Measurements from ENCODE around the gene ZNF526.

Gene ZNF526, protein sequence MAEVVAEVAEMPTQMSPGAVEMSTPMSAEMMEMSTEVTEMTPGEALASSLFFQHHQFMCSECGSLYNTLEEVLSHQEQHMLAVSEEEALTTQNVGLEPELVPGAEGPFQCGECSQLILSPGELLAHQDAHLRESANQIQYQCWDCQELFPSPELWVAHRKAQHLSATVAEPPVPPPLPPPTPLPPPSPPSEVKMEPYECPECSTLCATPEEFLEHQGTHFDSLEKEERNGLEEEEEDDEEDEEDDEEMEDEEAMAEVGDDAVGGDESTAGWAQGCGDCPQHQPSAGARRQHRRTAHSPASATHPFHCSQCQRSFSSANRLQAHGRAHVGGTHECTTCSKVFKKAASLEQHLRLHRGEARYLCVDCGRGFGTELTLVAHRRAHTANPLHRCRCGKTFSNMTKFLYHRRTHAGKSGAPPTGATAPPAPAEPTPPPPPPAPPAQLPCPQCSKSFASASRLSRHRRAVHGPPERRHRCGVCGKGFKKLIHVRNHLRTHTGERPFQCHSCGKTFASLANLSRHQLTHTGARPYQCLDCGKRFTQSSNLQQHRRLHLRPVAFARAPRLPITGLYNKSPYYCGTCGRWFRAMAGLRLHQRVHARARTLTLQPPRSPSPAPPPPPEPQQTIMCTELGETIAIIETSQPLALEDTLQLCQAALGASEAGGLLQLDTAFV

DNA sequence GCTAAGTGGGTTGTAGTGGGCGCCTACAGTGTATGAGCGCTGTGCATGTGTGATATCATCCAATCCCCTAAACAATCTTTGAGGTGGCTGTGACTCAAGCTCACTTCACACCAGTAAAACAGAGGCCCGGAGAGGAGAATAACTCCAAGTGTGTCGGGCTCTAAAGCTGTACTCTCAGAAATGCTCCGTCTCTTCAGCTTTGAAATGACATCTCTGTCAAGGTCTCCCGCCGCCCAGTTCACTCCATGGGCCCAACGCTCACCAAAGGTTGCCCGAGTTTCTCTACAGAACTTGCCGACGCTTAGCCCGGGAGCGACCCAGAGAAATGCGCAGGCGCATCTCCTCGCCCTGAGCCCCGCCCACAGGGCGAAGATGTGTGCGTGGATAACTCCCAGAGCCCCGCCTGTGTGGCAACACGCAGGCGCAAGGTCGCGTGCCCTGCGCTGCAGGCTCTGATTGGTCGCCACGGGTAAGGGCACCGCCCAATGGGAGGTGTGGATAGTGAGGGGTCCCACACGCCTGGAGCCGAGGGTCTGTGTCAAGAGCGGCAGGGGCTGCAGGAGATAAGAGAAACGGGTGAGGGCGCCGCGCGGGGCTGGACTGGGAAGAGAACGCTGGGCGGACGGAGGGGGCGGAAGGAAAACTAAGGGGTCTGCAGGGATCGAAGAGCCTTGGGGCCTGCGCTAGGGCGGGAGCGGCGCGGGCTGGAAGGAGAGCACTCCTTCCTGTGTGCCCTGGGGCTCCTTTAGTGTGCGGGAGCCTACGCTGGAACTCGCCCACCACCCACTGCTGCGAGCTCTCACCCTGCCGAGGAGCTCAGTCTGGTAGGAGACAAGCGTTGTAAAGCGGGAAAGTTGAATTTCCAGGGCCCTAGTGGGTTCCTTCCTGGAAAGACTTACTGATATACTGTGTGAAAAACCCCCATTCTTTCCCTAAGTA, at the start of gene ZNF526:
Gene ZNF526, plus strand, starts transcription at position 501 of the 939 bp plus-strand sequence. CDS start 4,092 bp downstream, outside the sequence.
- DNase-seq = peak; percentile 91 to 97

DNA sequence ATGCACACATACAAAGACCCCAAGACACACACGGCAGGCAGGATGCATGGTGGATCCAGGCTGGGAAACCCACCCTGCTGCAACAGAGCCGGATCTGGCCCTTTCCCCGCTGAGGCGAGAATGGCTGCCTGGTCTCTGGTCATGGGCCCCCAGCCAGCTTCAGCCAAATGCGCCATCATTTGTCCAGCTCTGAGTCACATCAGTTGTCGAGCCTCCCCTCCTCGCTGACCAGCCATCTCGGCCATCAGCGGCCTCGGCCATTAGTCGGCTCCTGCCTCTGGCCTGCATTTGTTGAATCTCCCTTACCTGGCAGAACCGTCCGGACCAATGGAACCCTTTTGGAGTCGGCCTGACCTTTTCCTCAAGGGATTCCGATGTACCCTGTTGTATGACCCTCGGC, 49.4 kb upstream of the ZNF526 start:
- no peak for DNase-seq

DNA sequence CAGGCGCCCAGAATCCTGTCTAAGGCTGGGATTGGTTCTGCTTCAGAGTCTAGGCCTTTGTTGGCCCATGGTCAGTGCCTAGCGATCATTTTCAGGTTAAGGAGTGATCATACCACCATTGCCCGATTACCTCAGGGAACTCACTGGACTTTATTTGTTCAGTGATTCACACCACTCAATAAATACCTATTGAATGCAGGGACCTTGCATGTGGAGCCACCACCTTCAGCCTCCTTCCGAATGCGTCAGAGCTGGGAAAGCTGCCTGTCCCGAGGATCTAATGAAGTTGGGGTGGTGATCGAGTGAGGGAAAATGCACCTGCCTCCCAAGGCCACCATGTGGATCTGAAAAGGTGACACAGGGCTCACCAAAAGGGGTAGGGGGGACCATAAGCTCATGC, 47.9 kb upstream of the ZNF526 start:
- no peak for DNase-seq

DNA sequence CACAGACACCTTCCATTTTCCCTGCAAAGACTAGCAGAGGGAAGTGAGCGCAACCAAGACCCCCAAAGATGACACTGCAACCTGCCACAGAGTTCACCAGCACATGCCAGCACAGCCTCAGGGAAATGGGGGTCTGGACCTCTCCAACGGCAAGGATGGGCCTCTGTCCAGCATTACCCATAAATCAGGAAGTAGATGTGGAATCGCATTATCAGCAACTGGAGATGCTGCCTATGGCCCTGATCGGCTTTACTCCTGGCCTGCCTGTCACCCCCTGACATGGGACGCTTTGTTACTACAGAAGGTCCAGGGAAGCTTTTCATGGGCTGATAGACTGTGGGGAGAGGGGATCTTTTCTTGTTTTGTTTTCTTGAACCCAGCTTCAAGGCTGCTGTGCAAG, 46.4 kb upstream of the ZNF526 start:
- no peak for DNase-seq

DNA sequence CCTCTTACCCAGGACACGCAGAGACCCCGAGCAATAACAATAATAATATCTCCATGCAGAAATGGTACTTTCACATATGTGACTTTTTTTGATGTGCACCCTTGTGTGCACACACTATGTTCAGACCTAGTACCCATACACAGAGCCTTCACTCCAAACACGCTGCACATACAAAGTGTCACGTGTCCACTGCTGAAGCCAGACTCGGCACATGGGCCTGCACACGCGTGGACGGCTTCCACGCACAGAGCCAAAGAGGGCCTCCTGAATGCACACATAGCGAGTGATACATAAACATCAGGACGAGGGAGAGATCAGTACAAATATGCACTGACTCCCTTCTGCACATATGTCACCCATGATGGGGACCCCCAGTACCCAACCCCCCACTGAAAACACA, 45.9 kb upstream of the ZNF526 start:
- DNase-seq = no peak

DNA sequence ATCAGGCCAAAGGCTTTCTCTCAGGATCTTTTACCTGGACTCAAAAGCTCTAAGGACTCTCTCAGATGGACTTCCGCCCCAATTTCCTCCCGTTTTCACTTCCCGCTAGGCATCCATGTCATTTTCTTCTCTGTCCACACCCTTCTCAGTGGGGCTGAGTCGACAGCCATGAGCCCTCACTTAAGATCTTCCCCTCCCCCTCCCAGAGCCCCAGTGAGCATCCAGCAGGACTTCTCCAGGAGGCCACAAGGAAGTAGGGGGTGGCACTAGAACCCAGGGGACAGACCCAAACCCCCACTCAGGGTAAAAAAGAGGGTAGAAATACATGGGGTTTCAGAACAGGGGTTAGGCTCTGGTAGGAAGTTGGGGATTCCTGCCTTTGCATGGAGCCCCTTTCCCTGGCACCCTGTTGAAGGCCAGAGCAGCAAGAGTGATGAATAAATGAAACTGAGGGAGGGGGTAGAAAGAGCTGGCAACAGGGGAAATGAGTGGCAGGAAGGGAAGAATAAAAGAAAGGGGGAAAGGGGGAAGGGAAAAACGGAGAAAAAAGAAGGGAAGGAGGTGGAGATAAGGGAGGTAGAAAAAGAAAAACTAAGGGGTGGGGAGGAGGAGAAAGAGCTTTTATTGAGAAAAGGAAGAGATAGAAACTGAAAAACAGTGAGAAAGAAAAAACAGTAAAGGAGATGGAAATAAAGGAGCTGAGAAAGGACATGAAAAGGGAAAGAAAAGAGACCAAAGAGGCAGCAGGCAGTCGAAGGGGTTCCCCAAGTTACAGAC, 45.0 kb upstream of the ZNF526 start:
- DNase-seq = no peak

DNA sequence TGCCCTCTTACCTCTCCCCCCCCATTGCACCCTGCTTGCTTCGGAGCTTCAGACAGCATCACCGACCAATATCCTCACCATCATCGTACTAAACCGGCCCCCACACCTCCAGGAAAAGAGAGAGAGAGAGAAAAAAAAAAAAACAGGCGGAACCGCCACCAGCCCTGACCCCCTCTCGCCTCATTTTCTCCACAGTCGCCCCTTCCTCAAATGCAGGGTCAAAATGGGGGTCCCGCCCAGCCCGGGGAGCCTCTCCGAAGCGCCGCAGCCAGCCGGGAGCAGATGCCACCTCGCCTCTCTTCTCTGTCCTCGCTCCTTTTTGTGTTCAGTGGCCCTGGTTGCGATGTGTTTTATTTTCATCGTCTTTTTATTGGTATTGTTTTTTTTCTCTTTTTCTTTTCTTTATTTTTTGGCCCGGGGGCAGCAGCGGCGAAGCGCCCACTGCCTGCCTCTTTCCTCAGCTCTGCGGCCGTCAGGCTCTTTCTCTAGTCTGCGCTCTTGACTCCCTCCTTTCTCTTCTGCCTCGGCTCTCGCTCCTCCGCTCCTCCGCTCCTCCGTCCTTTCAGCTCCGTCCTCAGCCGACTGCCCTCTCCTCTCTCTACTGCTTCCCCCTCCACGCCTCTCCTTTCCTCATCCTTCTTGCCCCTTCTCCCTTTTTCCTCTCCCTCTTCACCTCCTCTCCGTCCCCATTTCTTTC, 44.0 kb upstream of the ZNF526 start:
- DNase-seq = peak; percentile 12 to 33

DNA sequence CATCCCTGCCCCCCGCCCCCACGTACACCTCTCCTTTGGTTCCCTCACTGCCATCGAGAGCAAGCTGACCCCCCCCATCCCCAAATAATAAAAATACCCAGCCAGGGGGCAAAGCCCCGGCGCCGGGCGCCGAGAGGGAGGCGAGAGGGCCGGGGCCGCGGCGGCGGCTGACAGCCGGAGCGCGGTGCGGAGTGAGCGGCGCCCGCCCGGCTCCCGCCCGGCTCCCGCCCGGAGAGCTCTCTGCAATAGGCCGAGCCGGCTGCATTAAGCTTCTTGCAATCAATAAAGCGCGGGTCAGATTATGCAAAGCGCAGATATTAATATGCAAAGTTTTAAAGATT, 43.5 kb upstream of the ZNF526 start:
- no peak for DNase-seq

DNA sequence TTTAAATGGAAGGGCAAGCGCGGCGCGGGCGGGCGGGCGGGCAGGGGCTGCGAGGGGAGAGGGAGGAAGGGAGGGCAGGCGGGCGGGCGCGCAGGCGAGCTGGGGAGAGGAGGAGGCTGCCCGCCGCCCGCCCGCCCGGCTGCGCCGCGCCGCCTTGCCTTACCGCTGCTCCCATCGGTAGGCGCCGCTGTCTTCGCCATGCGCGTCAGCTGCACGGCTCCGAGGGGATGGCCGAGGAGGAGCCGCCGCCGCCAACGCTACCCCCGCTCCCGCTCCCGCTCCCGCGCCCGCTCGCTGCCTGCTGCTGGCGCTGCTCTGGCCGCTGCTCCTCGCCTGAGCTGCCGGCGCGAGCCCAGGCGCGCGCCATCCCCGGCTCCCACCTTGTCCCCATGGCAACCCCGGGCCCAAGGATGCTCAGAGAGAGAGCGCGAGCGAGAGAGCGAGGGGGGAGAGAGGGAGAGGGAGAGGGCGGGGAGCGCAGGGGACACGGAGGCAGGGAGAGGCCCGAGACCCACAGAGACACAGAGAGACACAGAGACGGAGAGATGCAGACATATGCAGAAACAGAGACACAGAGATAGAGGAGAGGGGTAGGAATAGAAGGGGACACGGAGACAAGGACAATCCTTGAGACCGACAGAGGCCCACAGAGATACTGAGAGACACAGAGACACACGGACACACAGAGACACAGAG, 43.0 kb upstream of the ZNF526 start:
- peak; percentile 60 to 62 for DNase-seq

DNA sequence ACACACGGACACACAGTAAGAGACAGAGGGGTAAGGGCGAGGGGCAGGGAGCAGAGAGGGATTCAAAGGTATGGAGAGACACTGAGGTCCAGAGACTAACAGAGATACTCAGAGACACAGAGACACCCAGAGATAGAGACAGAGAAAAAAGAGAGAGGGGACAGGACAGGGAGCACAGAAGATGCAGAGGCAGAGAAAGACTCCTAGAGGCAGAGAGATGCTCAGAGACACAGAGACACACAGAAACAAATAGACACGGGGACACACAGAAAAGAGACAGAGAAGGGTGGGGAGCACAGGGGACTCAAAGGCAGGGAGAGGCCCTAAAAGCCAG, 42.5 kb upstream of the ZNF526 start:
- no peak for DNase-seq

DNA sequence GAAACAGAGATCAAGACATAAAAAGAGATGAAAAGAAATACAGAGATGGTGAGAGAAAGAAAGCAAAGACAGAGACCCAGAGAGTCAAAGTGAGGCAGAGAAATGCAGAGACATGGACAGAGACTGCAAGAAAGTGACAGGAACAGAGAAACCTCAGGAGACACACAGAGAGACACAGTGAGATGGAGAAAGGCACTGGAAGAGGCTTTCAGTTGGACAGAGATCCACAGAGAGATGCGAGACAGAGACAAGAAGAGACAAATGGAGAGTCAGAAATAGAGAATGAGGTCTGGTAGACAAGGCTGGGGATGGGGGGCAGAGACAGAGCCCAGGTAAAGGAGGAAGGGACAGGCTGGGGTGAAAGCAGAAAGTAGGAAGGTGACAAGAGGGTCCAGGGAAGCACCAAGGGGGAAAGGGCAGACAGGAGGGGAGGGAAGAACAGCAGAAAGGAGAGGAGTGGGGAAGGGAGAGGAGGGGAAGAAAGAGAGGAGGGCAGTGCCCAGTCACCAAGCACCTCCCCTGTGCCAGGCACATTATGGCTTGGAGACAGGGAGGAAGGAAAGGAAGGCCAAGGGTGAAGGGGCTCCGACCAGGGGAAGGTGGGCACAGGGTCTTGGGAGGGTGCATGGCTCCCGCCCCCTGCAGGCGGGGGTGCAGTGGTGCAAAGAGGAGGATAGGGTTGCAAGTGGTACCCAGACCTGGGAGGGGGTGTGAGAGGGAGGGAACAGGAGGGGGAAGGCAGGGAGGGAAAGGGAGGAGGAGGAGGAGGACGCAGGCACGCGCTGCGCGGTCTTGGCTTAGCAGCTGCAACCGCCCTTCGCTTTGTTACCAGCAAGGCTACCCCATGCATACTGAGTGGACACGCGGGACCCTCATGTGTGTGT, 41.1 kb upstream of the ZNF526 start:
- DNase-seq = no peak

DNA sequence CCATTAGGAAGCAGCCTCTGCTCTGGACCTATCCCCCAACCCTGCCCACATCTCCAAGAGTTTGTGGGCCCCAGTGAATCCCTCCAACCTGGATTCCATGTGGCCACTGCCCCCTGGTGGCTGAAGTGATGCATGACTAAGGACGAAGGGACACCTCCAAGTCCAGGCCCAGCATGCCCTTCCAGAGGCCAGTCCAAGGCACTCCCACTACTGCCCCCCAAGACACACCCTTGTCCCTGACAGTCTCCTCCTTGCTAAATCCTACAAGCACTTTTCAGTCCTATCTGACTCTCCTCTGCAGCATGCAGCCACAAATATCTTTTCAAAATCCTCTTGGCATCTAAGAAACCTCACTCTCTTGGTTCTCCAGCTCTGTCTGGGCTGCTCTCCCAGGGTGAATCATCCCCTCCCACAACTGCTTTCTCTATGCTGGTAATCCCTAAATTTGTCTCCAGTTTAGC, 35.7 kb upstream of the ZNF526 start:
- DNase-seq = peak; percentile 54 to 62

DNA sequence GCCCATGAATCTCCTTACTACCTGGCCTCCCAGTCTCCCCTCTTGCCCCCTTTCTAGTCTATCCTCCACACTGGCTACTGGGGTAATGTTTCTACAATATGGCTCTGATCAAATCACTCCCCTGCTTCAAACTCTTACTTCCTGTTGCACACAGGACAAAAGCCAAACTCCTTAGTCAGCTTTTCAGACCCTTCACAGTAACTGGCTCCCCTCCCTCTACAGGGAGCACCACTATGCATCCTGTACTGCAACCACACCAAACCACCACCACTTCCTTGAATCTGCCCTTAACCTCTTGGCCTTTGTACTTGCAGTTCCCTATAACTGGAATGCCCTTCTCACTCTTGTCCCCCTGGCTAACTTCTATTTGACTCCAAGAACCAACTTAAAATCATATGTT, 34.8 kb upstream of the ZNF526 start:
- peak in 1 of 2 donors; percentile 6 for DNase-seq

DNA sequence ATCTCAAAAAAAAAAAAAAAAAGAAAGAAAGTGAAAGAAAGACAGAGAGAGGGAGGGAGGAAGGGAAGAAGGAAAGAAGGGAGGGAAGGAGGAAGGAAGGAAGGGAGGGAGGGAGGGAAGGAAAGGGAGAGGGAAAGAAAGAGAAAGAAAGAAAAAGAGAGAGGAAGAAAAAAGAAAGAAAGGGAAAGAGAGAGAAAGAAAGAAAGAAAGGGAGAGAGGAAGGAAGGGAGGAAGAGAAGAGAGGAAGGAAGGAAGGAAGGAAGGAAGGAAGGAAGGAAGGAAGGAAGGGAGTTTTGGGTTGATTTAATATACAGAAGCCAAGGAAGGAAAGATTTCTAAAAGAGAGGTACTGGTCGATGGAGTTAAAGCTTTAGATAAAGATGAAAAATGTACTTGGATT, 31.4 kb upstream of the ZNF526 start:
- no peak for DNase-seq

DNA sequence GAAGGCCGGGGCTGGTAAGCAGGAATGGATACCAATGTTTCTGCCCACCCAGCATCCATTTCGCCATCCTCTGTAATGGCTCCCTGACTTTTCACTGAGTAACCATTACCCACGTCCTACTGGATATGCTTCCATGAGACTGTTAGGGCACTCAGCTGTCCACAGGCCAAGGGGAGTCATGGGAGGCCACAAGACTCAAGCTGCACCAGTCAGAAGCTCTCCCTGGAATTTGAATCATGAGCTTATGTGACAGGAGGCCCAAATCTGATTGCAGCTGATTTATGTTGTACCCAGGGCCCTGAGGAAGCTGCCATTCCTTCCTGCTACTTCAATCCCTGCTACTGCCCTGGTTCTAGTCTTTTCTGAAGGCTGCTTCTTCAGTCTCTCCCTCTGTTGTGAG, 31.0 kb upstream of the ZNF526 start:
- no peak for DNase-seq

DNA sequence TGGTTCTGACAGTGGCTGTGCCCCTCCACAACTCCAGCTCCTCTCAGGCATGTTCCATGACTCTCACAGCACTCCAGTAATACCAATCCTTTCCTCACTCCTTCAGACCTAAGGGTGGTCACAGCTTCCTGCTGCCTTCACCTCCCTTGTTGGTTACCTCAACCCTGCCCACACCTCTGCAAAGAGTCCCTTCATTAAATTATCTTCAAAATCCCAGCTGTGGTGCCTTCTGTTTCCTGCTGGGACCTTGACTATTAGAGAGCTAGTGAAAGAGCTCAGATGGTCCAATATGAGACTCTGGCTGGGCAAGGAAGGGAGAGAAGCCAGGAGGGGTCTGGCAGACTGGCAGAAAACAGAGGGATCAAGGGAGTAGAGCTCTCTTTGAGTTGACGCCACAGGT, 28.8 kb upstream of the ZNF526 start:
- DNase-seq = no peak

DNA sequence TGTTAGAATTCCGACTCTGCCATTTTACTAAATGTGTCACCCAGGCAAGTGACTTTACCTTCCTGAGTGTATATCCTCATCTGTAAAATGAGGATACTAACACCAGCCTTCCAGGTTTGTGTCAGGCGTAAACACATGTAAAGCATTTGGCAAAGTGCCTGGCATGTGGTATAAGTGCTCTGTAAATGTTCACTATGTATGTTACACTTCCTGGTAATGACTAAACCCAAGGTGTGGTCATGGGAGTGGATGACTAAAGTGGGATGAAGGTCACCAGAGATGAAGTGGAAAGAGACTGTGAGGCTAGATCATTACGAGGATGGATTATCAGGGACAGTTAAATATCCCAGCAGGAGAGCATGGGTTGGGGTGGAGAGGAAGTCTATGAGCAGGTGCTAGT, 28.3 kb upstream of the ZNF526 start:
- no peak for DNase-seq

DNA sequence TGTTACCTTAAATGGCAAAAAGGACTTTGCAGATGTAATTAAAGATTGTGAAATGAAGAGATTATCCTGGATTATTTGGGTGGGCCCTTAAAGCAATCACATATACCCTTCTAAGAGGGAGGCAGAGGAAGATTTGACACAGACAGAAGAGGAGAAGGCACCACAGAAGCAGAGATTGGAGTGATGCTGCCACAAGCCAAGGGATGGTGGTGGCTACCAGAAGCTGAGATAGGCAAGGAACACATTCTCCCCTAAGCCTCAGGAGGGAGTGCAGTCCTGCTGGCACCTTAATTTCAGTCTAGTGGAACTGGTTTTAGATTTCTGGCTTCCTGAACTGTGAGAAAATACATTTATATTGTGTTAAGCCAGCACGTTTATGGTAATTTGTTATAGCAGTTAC, 26.8 kb upstream of the ZNF526 start:
- no peak for DNase-seq

DNA sequence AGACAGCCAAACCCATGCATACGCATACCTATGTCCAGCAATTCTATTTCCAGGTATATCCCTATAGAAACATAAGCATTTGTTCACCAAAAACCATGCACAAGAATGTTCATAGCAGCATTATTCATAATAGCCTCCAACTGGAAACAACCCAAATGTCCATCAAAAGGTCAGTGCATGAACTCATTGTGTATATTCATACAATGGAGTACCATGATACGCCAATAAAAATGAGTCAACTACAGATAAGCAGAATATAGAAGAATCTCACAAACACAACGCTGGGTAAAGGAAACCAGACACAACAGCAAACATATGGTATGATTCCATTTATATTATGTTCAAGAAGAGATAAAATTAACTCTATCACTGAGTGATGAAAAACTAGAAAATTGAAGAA, 26.4 kb upstream of the ZNF526 start:
- no peak for DNase-seq
